H9 (cell line): ENCODE data around the gene NKD1. TPM values are rescaled to one million over a fixed set of nuclear protein-coding genes. Genes with fewer than 3 reads are reported as not detected.

Experiments
- DNase-seq: peaks from one replicate; pipeline ENCODE4 v3.0.0-alpha.2; 2017
- H2AFZ ChIP-seq: one replicate; pipeline ENCODE4 v1.6.1; 2013; ENCODE audit warnings: mild to moderate bottlenecking, low read length, control low read depth, moderate library complexity
- H2AK5ac ChIP-seq: 2 replicates; pipeline ENCODE4 v1.6.1; 2013; ENCODE audit warnings: low read length, control low read depth, mixed read lengths; ENCODE audit not compliant: insufficient read length
- H2BK120ac ChIP-seq: one replicate; pipeline ENCODE4 v1.6.1; 2013; ENCODE audit warnings: low read depth, mild to moderate bottlenecking, low read length, control low read depth, inconsistent platforms; ENCODE audit not compliant: poor library complexity, severe bottlenecking
- H2BK12ac ChIP-seq: 2 replicates; pipeline ENCODE4 v1.6.1; 2013; ENCODE audit warnings: low read length, control low read depth, mixed read lengths, low read depth; ENCODE audit not compliant: insufficient read length
- H2BK15ac ChIP-seq: 2 replicates; pipeline ENCODE4 v1.6.1; 2013; ENCODE audit warnings: low read depth, low read length, control low read depth
- H2BK20ac ChIP-seq: one replicate; pipeline ENCODE4 v1.6.1; 2013; ENCODE audit warnings: low read depth, mild to moderate bottlenecking, low read length, control low read depth, inconsistent platforms; ENCODE audit not compliant: poor library complexity, severe bottlenecking
- H2BK5ac ChIP-seq: 2 replicates; pipeline ENCODE4 v1.6.1; 2013; ENCODE audit warnings: low read length, control low read depth, mixed read lengths; ENCODE audit not compliant: insufficient read length
- H3K14ac ChIP-seq: 2 replicates; pipeline ENCODE4 v1.6.1; 2013; ENCODE audit warnings: low read length, control low read depth; ENCODE audit not compliant: insufficient read depth
- H3K18ac ChIP-seq: 2 replicates; pipeline ENCODE4 v1.6.1; 2013; ENCODE audit warnings: low read depth, mild to moderate bottlenecking, mixed read lengths, low read length, control low read depth; ENCODE audit not compliant: insufficient read length
- H3K23ac ChIP-seq: 2 replicates; pipeline ENCODE4 v1.6.1; 2013; ENCODE audit warnings: low read length, control low read depth, mixed read lengths, low read depth; ENCODE audit not compliant: insufficient read length
- H3K23me2 ChIP-seq: 2 replicates; pipeline ENCODE4 v1.6.1; 2013; ENCODE audit warnings: low read depth, mild to moderate bottlenecking, mixed read lengths, low read length, control low read depth; ENCODE audit not compliant: insufficient read length, poor library complexity, severe bottlenecking
- H3K27ac ChIP-seq: 2 replicates; pipeline ENCODE4 v1.5.1; 2013; ENCODE audit warnings: low read length, control low read depth, mixed read lengths, low read depth; ENCODE audit not compliant: insufficient read length
- H3K27me3 ChIP-seq: 2 replicates; pipeline ENCODE4 v1.6.1; 2013; ENCODE audit warnings: low read length, control low read depth, inconsistent platforms; ENCODE audit not compliant: insufficient read depth
- H3K4ac ChIP-seq: 2 replicates; pipeline ENCODE4 v1.6.1; 2013; ENCODE audit warnings: low read depth, mild to moderate bottlenecking, control low read depth, inconsistent platforms, low read length, moderate library complexity
- H3K4me1 ChIP-seq: 2 replicates; pipeline ENCODE4 v1.6.1; 2013; ENCODE audit warnings: low read length, control low read depth, inconsistent platforms; ENCODE audit not compliant: insufficient read depth
- H3K4me2 ChIP-seq: 2 replicates; pipeline ENCODE4 v1.6.1; 2013; ENCODE audit warnings: low read length, control low read depth, mixed read lengths; ENCODE audit not compliant: insufficient read length, insufficient read depth
- H3K56ac ChIP-seq: 2 replicates; pipeline ENCODE4 v1.6.1; 2013; ENCODE audit warnings: low read depth, mild to moderate bottlenecking, mixed read lengths, low read length, control low read depth; ENCODE audit not compliant: insufficient read length
- H3K79me1 ChIP-seq: 2 replicates; pipeline ENCODE4 v1.6.1; 2013; ENCODE audit warnings: low read depth, mild to moderate bottlenecking, moderate library complexity, low read length, control low read depth, inconsistent platforms; ENCODE audit not compliant: insufficient read depth, poor library complexity, severe bottlenecking
- H3K79me2 ChIP-seq: 2 replicates; pipeline ENCODE4 v1.6.1; 2013; ENCODE audit warnings: low read length, control low read depth, inconsistent platforms; ENCODE audit not compliant: insufficient read depth
- H3K9ac ChIP-seq: 2 replicates; pipeline ENCODE4 v1.6.1; 2013; ENCODE audit warnings: low read length, control low read depth, mixed read lengths; ENCODE audit not compliant: insufficient read length; ENCODE audit errors: extremely low read depth
- H3K9me3 ChIP-seq: one replicate; pipeline ENCODE4 v1.6.1; 2013; ENCODE audit warnings: low read depth, low read length, inconsistent platforms; ENCODE audit not compliant: control insufficient read depth
- H3T11ph ChIP-seq: one replicate; pipeline ENCODE4 v1.6.1; 2013; ENCODE audit warnings: mild to moderate bottlenecking, low read length, control low read depth, inconsistent platforms
- H4K20me1 ChIP-seq: one replicate; pipeline ENCODE4 v1.6.1; 2013; ENCODE audit not compliant: control insufficient read depth, insufficient read length, insufficient read depth
- H4K5ac ChIP-seq: 2 replicates; pipeline ENCODE4 v1.6.1; 2013; ENCODE audit warnings: low read depth, mild to moderate bottlenecking, mixed read lengths, low read length, control low read depth; ENCODE audit not compliant: insufficient read length
- H4K8ac ChIP-seq: replicated peaks from 2 replicates; pipeline ENCODE4 v1.6.1; 2013; ENCODE audit warnings: low read length, control low read depth, mixed read lengths, low read depth; ENCODE audit not compliant: insufficient read length
- H4K91ac ChIP-seq: 2 replicates; pipeline ENCODE4 v1.6.1; 2013; ENCODE audit warnings: low read depth, mild to moderate bottlenecking, moderate library complexity, mixed read lengths, low read length, control low read depth; ENCODE audit not compliant: insufficient read length
- H3K27ac Mint-ChIP-seq, 3 experiments: 2 replicates in 2 of 3; 3 replicates in 1 of 3; pipeline ENCODE4 v1.8.0; 2020 to 2021; ENCODE audit warnings: mixed read lengths in 3 of 3, mild to moderate bottlenecking in 1 of 3, moderate library complexity in 1 of 3
- H3K27me3 Mint-ChIP-seq: 2 replicates; pipeline ENCODE4 v1.8.0; 2021; ENCODE audit warnings: low read depth, mild to moderate bottlenecking, moderate library complexity, mixed read lengths
- H3K36me3 Mint-ChIP-seq, 3 experiments: 2 replicates in 2 of 3; 3 replicates in 1 of 3; pipeline ENCODE4 v1.8.0; 2020 to 2021; ENCODE audit warnings: low read depth in 3 of 3, mixed read lengths in 3 of 3; ENCODE audit not compliant: insufficient read depth in 1 of 3
- H3K4me1 Mint-ChIP-seq, 2 experiments: 2 replicates each; pipeline ENCODE4 v1.8.0; 2020; ENCODE audit warnings: mixed read lengths in 2 of 2
- H3K4me3 Mint-ChIP-seq, 2 experiments: 2 replicates in 1 of 2; 3 replicates in 1 of 2; pipeline ENCODE4 v1.8.0; 2020 to 2021; ENCODE audit warnings: mild to moderate bottlenecking in 2 of 2, mixed read lengths in 2 of 2, moderate library complexity in 1 of 2
- H3K9me3 Mint-ChIP-seq, 2 experiments: 2 replicates in 1 of 2; 3 replicates in 1 of 2; pipeline ENCODE4 v1.8.0; 2020; ENCODE audit warnings: mild to moderate bottlenecking in 2 of 2, mixed read lengths in 2 of 2, moderate library complexity in 1 of 2
- WGBS: extraction: QIAGEN DNeasy Blood & Tissue Kit; methylation state at CpG from one replicate; pipeline ENCODE4 v1.1.7; 2013; ENCODE audit warnings: missing lambda C conversion rate, low lambda C conversion rate, mixed read lengths; ENCODE audit not compliant: insufficient read length; ENCODE audit errors: extremely low coverage; 5-methylcytosine and 5-hydroxymethylcytosine counted together
- total RNA-seq: library from RNA; stranded (reverse); gene quantifications from 2 replicates; pipeline ENCODE4 v1.2.1, GENCODE V29; 2021
- TF ChIP-seq, protein P1 (sequence below): fragments of 200-600 bp; sonication (generic); conservative IDR thresholded peaks from 3 replicates; pipeline ENCODE4 v1.8.0; 2021; ENCODE audit warnings: antibody characterized with exemption, mild to moderate bottlenecking

The NKD1 gene
- total RNA-seq, 1 experiment from 2014 or later, result 1.9 TPM

GRCh38 chr16:50550866-50551641 lies 2.9 kb downstream of the NKD1 start:
- H3K27ac Mint-ChIP-seq, result peak overlapping the region in 1 of 3 experiments; percentile 92; a peak in 1 of 7 replicates

More at GRCh38 chr16:50550866-50551641, 2.9 kb downstream of the NKD1 start:
- Histone ChIP-seq H4K8ac (no peak overlapping the region), H3K23me2 (peaks cover 16% of the 10 kb centered on the region), H2BK120ac (no peak overlapping the region), H3K9me3 (no peaks in the 10 kb centered on the region), H4K91ac (no peak overlapping the region), H3K27ac (no peak overlapping the region), H3K4me2 (no peak overlapping the region), H3T11ph (no peak overlapping the region), H3K79me2 (no peaks in the 10 kb centered on the region), H3K18ac (no peak overlapping the region), H3K14ac (no peak overlapping the region), H3K4me1 (no peaks in the 10 kb centered on the region), H2AK5ac (no peak overlapping the region), H2BK12ac (no peak overlapping the region), H2BK5ac (no peak overlapping the region), H4K20me1 (no peaks in the 10 kb centered on the region), H2BK20ac (no peak overlapping the region), H3K79me1 (no peaks in the 10 kb centered on the region), H3K23ac (no peak overlapping the region), H3K27me3 (peaks cover 13% of the 10 kb centered on the region), H4K5ac (no peak overlapping the region), H3K4ac (no peak overlapping the region), H2AFZ (no peak overlapping the region), H3K56ac (no peak overlapping the region), H3K9ac (no peak overlapping the region), H2BK15ac (no peak overlapping the region)
- WGBS, result no CpG with 5 or more reads among the region's 9 CpGs
- TF ChIP-seq, protein P1, sequence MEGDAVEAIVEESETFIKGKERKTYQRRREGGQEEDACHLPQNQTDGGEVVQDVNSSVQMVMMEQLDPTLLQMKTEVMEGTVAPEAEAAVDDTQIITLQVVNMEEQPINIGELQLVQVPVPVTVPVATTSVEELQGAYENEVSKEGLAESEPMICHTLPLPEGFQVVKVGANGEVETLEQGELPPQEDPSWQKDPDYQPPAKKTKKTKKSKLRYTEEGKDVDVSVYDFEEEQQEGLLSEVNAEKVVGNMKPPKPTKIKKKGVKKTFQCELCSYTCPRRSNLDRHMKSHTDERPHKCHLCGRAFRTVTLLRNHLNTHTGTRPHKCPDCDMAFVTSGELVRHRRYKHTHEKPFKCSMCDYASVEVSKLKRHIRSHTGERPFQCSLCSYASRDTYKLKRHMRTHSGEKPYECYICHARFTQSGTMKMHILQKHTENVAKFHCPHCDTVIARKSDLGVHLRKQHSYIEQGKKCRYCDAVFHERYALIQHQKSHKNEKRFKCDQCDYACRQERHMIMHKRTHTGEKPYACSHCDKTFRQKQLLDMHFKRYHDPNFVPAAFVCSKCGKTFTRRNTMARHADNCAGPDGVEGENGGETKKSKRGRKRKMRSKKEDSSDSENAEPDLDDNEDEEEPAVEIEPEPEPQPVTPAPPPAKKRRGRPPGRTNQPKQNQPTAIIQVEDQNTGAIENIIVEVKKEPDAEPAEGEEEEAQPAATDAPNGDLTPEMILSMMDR, result no peak
- Mint-ChIP-seq H3K4me3 (no peak overlapping the region), H3K27me3 (peaks cover 57% of the 10 kb centered on the region), H3K9me3 (no peaks in the 10 kb centered on the region), H3K4me1 (peaks cover 4 to 11% of the 10 kb centered on the region in 2 experiments; a peak in 3 of 4 replicates), H3K36me3 (peaks cover 0 to 2% (median 0%) of the 10 kb centered on the region in 3 experiments; a peak in 1 of 7 replicates)
- no peak for DNase-seq
